Measurements from ENCODE around the gene WNT7A.

Gene WNT7A

DNA sequence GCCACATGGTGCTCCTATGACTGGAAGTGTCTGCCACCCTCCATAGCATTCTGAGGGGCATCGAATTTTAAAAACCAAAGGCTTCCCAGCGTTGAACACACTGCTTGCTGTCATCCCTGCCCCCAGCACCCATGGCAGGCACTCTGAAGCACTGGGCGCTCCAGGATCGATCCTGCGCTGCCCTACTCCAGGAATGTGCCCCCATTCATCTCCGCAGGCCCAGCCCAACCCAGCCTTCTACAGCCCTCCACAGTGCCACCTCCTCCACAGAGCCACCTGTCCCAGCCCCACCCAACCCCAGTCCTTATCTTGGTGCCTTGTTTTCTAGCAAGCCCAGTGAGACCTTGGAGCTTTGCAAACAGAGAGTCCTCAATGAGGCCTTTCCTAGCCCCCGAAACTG is 52.2 kb downstream of the WNT7A start:
- no peak for TF ChIP-seq CTCF (conservative IDR thresholded peaks at IDR 0.05; ENCODE audit: low read length)
- DNase-seq (ENCODE audit: low read depth): no peak
- H3K4me3 ChIP-seq (ENCODE audit: low read length): no peak overlapping the region

DNA sequence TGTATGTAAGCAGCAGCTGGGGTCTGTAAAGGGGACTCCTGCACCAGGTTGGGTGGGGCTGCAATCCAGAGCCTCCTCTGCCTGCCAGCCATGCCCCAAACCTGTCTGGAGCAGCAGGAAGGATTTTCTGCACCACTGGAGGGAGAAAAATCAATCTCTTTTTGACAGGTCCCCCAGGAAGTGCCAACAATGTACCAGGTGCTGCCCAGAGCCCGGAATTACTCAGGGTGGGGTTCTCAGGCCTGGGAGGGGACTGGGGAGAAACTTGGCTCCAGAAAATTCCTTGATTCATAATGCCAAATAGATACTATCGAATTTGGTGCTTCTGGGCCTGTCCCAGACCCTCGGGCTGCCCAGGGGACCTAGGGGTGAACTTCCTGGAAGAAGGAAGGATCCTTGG is 52.6 kb downstream of the WNT7A start:
- no peak overlapping the region for H3K4me3 ChIP-seq (ENCODE audit: low read length)
- no peak for TF ChIP-seq CTCF (conservative IDR thresholded peaks at IDR 0.05; ENCODE audit: low read length)
- DNase-seq (ENCODE audit: low read depth): no peak

GRCh38 chr3:13826672-13827071 is 53.2 kb downstream of the WNT7A start:
- H3K4me3 ChIP-seq (ENCODE audit: low read length): no peak overlapping the region
- no peak for TF ChIP-seq CTCF (conservative IDR thresholded peaks at IDR 0.05; ENCODE audit: low read length)
- DNase-seq (ENCODE audit: low read depth): no peak

DNA sequence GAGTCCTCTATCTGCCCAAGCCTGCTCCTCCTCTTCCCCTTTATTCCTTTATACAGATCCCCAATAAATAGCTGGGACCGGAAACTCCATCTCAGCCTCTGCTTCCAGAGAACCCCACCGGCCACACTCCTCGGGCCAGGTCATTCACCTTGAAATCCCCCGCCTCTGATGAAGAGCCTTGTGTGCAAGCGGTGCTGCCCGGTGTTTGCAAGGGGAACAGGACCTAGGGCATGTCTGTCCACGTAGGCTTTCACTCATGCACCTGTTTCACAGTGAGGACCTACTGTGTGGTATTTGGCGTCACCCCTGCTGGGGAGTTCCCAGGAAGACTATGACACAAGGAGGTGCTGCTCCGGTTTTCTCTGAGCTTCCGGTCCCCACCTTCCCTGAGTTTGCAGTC is 54.0 kb downstream of the WNT7A start:
- no peak overlapping the region for H3K4me3 ChIP-seq (ENCODE audit: low read length)
- no peak for TF ChIP-seq CTCF (conservative IDR thresholded peaks at IDR 0.05; ENCODE audit: low read length)
- DNase-seq (ENCODE audit: low read depth): no peak

- no peak overlapping the region for H3K4me3 ChIP-seq (ENCODE audit: low read length)
- no peak for DNase-seq (ENCODE audit: low read depth)
- TF ChIP-seq CTCF (conservative IDR thresholded peaks at IDR 0.05; ENCODE audit: low read length): no peak
These were observed 54.6 kb downstream of the WNT7A start for GRCh38 chr3:13825311-13825579.

- no peak for TF ChIP-seq CTCF (conservative IDR thresholded peaks at IDR 0.05; ENCODE audit: low read length)
- H3K4me3 ChIP-seq (ENCODE audit: low read length): no peak overlapping the region
- DNase-seq (ENCODE audit: low read depth): no peak
These were observed 55.2 kb downstream of the WNT7A start for GRCh38 chr3:13824521-13825310.

DNA sequence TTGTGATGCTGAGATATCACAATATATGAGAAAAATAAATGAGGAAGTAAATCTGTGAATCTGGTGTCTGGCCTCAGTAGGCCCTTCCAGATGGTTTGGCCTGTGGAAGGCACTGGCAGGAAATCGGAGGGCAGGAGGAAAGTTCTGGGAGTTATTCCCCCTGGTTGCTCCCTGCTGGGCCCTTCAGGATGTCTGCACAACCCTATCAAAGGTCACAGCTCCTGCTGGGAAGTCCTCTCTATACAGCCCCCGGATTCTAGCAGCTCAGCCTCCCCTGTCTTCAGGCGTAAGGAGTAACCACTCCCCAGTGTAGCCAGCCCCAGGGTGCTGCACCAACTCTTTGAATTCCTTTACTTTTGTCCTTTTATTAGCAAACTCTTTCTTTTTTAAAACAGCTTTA is 56.2 kb downstream of the WNT7A start:
- no peak for TF ChIP-seq CTCF (conservative IDR thresholded peaks at IDR 0.05; ENCODE audit: low read length)
- H3K4me3 ChIP-seq (ENCODE audit: low read length): no peak overlapping the region
- DNase-seq (ENCODE audit: low read depth): no peak
